GM23248 (cell line): ENCODE data around the gene ZNF324B. TPM values are rescaled to one million over a fixed set of nuclear protein-coding genes. Genes with fewer than 3 reads are reported as not detected.

ENCODE experiments used
- DNase-seq: peaks from one replicate; pipeline ENCODE4 v3.0.0-alpha.2; 2015
- H2AFZ ChIP-seq: fragments of 200-600 bp; sonication (generic); 2 replicates; pipeline ENCODE4 v1.6.1; 2016; ENCODE audit warnings: antibody characterized with exemption
- H3F3A ChIP-seq: fragments of 200-600 bp; sonication (generic); 2 replicates; pipeline ENCODE4 v1.6.1; 2016; ENCODE audit warnings: mild to moderate bottlenecking, antibody characterized with exemption, mixed run types; ENCODE audit not compliant: insufficient read depth
- H3K27ac ChIP-seq: fragments of 200-600 bp; sonication (generic); 2 replicates; pipeline ENCODE4 v1.5.1; 2016; ENCODE audit warnings: mild to moderate bottlenecking
- H3K27me3 ChIP-seq: fragments of 200-600 bp; sonication (generic); replicated peaks from 2 replicates; pipeline ENCODE4 v1.6.1; 2016; ENCODE audit warnings: mild to moderate bottlenecking; ENCODE audit not compliant: insufficient read depth
- H3K36me3 ChIP-seq: fragments of 200-600 bp; sonication (generic); 2 replicates; pipeline ENCODE4 v1.6.1; 2016; ENCODE audit warnings: low read depth, mild to moderate bottlenecking
- H3K4me1 ChIP-seq: fragments of 200-600 bp; sonication (generic); 2 replicates; pipeline ENCODE4 v1.6.1; 2016; ENCODE audit warnings: mild to moderate bottlenecking; ENCODE audit not compliant: insufficient read depth
- H3K4me2 ChIP-seq: fragments of 200-600 bp; sonication (generic); one replicate; pipeline ENCODE4 v1.6.1; 2016; ENCODE audit warnings: mild to moderate bottlenecking; ENCODE audit not compliant: unreplicated experiment
- H3K4me3 ChIP-seq: fragments of 200-600 bp; sonication (generic); 2 replicates; pipeline ENCODE4 v1.5.1; 2016; ENCODE audit warnings: mild to moderate bottlenecking
- H3K79me2 ChIP-seq: fragments of 200-600 bp; sonication (generic); 2 replicates; pipeline ENCODE4 v1.6.1; 2016; ENCODE audit warnings: mild to moderate bottlenecking; ENCODE audit not compliant: insufficient read depth
- H3K9ac ChIP-seq: fragments of 200-600 bp; sonication (generic); 2 replicates; pipeline ENCODE4 v1.6.1; 2016; ENCODE audit warnings: mild to moderate bottlenecking
- H3K9me2 ChIP-seq: fragments of 200-600 bp; sonication (generic); 2 replicates; pipeline ENCODE4 v1.6.1; 2016; ENCODE audit warnings: mixed run types, mild to moderate bottlenecking, moderate library complexity; ENCODE audit not compliant: insufficient read depth
- H3K9me3 ChIP-seq: fragments of 200-600 bp; sonication (generic); one replicate; pipeline ENCODE4 v1.6.1; 2017; ENCODE audit warnings: low read depth
- H4K20me1 ChIP-seq: fragments of 200-600 bp; sonication (generic); 2 replicates; pipeline ENCODE4 v1.6.0; 2016; ENCODE audit not compliant: insufficient read depth
- EZH2 ChIP-seq: fragments of 200-600 bp; sonication (generic); IDR thresholded peaks from 2 replicates; pipeline ENCODE4 v1.6.1; 2018; ENCODE audit warnings: antibody characterized with exemption, mild to moderate bottlenecking; ENCODE audit not compliant: insufficient read depth, poor library complexity, severe bottlenecking
- EZH2phosphoT487 ChIP-seq: fragments of 200-600 bp; sonication (generic); IDR thresholded peaks from 2 replicates; pipeline ENCODE4 v1.6.1; 2018; ENCODE audit warnings: antibody characterized with exemption, moderate library complexity, mild to moderate bottlenecking, low read depth; ENCODE audit not compliant: insufficient read depth
- WGBS, 2 experiments: methylation state at CpG; one replicate each; pipeline ENCODE4 v1.1.6; 2015 to 2017; ENCODE audit warnings: low lambda C conversion rate in 2 of 2, low coverage in 1 of 2; ENCODE audit errors: missing lambda C conversion rate in 2 of 2; 5-methylcytosine and 5-hydroxymethylcytosine counted together
- in situ Hi-C: fragments of 300-500 bp; cut with MboI; formaldehyde crosslinking; loops from 2 replicates; pipeline ENCODE4 v1.15.0; 2020
- polyA plus RNA-seq: library from polyadenylated mRNA; unstranded; fragments of >200 nt; fragmentation: Nextera tagmentation; extraction: Ambion mirVana; gene quantifications from 2 replicates; pipeline ENCODE4 v1.2.1, GENCODE V29; 2016
- total RNA-seq: library from RNA; depleted of rRNA; stranded (reverse); fragments of >200 nt; shearing (Covaris generic); gene quantifications from 2 replicates; pipeline ENCODE4 v1.2.3, GENCODE V29; 2014

The ZNF324B gene
- total and polyA plus RNA-seq, 2 experiments from 2014 or later: 3.0 to 10.5 TPM

DNA sequence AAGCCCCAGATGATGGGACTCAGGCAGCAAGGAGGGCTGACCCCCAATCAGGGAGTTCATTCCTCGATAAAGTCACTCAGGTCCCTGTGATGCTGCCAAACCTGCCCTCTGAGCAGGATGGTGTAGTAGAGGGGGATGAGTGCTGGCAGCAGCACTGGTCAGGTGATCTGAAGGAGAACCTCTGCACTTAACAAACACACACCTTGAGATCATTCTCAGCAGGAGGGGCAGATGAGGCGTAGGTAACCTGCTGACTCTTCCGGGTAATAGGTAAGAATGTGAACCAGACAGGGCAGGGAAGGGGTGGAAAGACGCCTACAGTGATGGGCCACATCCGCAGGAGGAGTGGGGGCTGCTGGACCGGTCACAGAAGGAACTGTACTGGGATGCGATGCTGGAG is 27.9 kb downstream of the ZNF324B start:
- in situ Hi-C loops: no loop called here
- no peak overlapping the region for H2AFZ ChIP-seq
- DNase-seq: no peak
- 70 to 73% methylated on average over 7 of the region's 7 CpGs for WGBS, 2 experiments
- H3K36me3 ChIP-seq: no peaks in the 10 kb centered on the region
- H3K4me1 ChIP-seq: peaks cover 15% of the 10 kb centered on the region
- H3K27ac ChIP-seq: no peak overlapping the region
- H3K9me3 ChIP-seq: no peaks in the 10 kb centered on the region
- H3K4me3 ChIP-seq: no peak overlapping the region
- H3K79me2 ChIP-seq: no peaks in the 10 kb centered on the region
- H3F3A ChIP-seq: peaks cover 12% of the 10 kb centered on the region
- H3K4me2 ChIP-seq: no peak overlapping the region
- H3K9me2 ChIP-seq: no peaks in the 10 kb centered on the region
- no peak overlapping the region for H3K9ac ChIP-seq
- no peaks in the 10 kb centered on the region for H3K27me3 ChIP-seq
- TF ChIP-seq EZH2: no peak
- no peak for TF ChIP-seq EZH2phosphoT487
- H4K20me1 ChIP-seq: no peaks in the 10 kb centered on the region

DNA sequence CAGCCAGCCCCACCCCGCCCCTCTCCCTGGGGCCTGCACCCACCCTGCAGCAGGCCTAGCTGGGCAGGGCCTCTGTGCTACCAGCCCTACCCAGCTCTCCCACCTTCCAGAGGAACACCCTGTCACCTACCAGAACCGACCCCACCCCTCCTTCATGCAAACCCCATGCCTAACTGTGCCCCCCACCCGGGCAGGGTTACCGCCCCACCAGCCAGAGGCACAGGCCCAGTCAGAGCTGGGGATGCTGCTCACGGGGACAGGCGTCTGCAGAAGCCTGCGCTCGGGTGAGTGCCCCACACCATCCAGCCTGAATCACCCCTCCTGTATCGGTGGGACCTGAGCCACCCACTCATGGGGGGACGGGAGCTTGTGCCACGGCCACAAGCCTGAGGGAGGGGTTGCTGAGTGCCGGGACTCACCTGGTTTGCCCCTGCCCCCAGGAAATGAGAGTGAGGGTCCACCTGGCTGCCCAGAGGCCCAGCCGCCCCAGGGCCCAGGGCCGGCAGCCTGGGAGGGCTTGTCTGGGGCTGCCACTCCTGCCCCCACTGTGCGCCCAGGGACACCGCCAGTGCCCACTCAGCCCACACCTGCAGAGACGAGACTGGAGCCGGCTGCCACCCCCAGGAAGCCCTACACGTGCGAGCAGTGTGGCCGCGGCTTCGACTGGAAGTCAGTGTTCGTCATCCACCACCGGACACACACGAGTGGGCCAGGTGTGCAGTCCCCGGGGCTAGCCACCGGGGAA is 28.5 kb downstream of the ZNF324B start:
- Histone ChIP-seq H3K27ac (no peak overlapping the region), H3K4me2 (no peak overlapping the region), H3K9me3 (no peaks in the 10 kb centered on the region), H3K4me3 (no peak overlapping the region), H3F3A (peaks cover 6% of the 10 kb centered on the region), H2AFZ (no peak overlapping the region), H3K36me3 (no peaks in the 10 kb centered on the region), H3K9ac (no peak overlapping the region), H3K79me2 (no peaks in the 10 kb centered on the region), H3K4me1 (peaks cover 9% of the 10 kb centered on the region), H3K27me3 (no peaks in the 10 kb centered on the region), H3K9me2 (no peaks in the 10 kb centered on the region), H4K20me1 (no peaks in the 10 kb centered on the region)
- no peak for DNase-seq
- in situ Hi-C loops: no loop called here
- TF ChIP-seq EZH2 (no peak), EZH2phosphoT487 (no peak)
- 89 to 92% methylated on average over 24 to 26 of the region's 28 CpGs for WGBS, 2 experiments

DNA sequence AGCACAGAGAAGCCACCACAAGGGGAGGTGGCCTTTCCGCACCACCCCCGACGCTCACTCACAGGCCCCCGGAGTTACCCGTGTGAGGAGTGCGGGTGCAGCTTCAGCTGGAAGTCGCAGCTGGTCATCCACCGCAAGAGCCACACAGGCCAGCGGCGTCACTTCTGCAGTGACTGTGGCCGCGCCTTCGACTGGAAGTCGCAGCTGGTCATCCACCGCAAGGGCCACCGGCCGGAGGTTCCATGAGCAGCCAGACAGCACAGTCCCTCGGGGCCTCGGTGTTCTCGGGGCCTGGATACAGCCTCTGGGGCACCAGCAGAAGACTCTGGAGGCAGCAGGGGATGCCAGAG is 29.0 kb downstream of the ZNF324B start:
- in situ Hi-C loops: no loop called here
- Histone ChIP-seq H3K4me1 (peaks cover 5% of the 10 kb centered on the region; the same call in 1 of the 2 replicates), H3K4me2 (no peak overlapping the region), H3K27me3 (no peaks in the 10 kb centered on the region), H4K20me1 (no peaks in the 10 kb centered on the region), H3K79me2 (no peaks in the 10 kb centered on the region), H3K36me3 (no peaks in the 10 kb centered on the region), H3K27ac (no peak overlapping the region), H3K4me3 (no peak overlapping the region), H3K9ac (no peak overlapping the region), H2AFZ (no peak overlapping the region), H3K9me2 (no peaks in the 10 kb centered on the region), H3F3A (peaks cover under 1% of the 10 kb centered on the region; the same call in 1 of the 2 replicates), H3K9me3 (no peaks in the 10 kb centered on the region)
- TF ChIP-seq EZH2: no peak
- no peak for TF ChIP-seq EZH2phosphoT487
- DNase-seq: no peak
- 92 to 95% methylated on average over 13 to 20 of the region's 20 CpGs for WGBS, 2 experiments

DNA sequence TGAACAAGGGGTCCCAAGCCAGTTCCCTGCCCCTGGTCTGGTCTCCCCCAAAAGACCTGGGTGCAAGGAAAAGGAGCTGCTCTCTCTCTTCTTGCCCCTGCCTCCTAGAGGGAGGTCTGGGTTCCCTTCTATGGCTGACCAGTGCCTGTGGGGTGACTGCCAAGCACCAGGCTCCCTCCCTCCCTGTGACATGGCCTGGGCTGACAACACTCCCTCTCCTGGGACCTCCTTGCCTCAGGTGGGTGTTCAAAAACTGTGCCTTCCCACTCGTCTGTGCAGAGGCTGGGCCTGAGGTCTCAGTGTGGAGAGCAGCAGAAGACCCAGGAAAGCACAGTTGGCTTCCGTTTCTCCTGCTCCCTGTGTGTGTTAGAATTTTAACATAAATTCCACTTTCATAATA is 29.4 kb downstream of the ZNF324B start:
- no peaks in the 10 kb centered on the region for H3K36me3 ChIP-seq
- no peak overlapping the region for H3K4me2 ChIP-seq
- H3K27me3 ChIP-seq: no peaks in the 10 kb centered on the region
- in situ Hi-C loops: no loop called here
- 53 to 60% methylated on average over 2 of the region's 2 CpGs for WGBS, 2 experiments
- H3F3A ChIP-seq: no peaks in the 10 kb centered on the region
- no peaks in the 10 kb centered on the region for H3K9me3 ChIP-seq
- no peak overlapping the region for H3K9ac ChIP-seq
- H3K4me1 ChIP-seq: peaks cover 5% of the 10 kb centered on the region; the same call in 1 of the 2 replicates
- DNase-seq: no peak
- H3K79me2 ChIP-seq: no peaks in the 10 kb centered on the region
- H3K4me3 ChIP-seq: no peak overlapping the region
- H3K9me2 ChIP-seq: no peaks in the 10 kb centered on the region
- TF ChIP-seq EZH2phosphoT487 (no peak), EZH2 (no peak)
- no peaks in the 10 kb centered on the region for H4K20me1 ChIP-seq
- no peak overlapping the region for H3K27ac ChIP-seq
- no peak overlapping the region for H2AFZ ChIP-seq
